ENCODE data around the gene MEX3A. TPM values are rescaled to one million over a fixed set of nuclear protein-coding genes. Genes with fewer than 3 reads are reported as not detected.
"Not testable (repeated sequence)": the region's sequence is repeated elsewhere in the genome, so short reads cannot be mapped to it uniquely, and the experiment has no call there.

MEX3A gene
- total RNA-seq, 1 donor from 2014 or later = 1.2 TPM

GRCh38 chr1:156045076-156045475 is 37.2 kb downstream of the MEX3A start:
- ATAC-seq (no peak), DNase-seq (ENCODE audit: low spot score) (no peak)
- intact Hi-C loops (cut with DNase I) = no loop called here

DNA sequence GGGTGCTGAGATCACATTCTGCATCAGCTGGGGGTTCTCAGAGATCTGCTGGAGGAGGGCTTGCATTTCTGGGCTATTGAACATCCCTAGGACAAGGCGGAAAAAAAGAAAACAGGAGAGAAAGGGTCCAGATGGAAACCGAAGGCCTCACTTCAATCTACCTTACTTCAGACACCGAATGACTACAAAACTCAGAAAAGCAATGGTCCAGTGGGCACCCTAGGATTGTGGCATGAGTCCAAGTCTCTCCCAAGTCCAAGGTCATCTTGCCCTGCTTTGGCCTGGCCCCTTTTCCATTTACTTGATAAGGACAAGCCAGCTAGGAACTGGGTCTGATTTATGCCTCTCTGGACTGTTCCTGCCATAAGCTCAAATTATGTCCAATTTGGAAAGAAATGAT is 39.4 kb downstream of the MEX3A start:
- intact Hi-C loops (cut with DNase I) = no loop called here
- no peak for ATAC-seq
- no peak for DNase-seq (ENCODE audit: low spot score)

DNA sequence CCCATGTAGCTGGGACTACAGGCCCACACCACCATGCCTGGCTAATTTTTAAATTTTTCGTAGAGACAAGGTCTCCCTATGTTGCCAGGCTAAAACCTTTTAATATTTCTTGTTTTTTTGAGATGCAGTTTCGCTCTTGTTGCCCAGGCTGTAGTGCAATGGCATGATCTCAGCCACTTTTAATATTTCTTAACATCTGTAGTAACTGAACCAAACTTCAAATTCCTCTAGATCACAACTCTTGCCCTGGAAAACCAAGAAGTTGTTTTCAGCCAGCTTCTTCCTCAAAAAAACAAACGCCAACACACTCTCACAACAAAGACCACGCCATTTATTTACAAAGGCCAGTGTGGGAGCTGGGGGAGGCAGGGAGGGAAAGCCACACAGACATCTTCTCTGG is 47.3 kb downstream of the MEX3A start:
- DNase-seq (ENCODE audit: low spot score); intact Hi-C loops (cut with DNase I); ATAC-seq: not testable (repeated sequence)

GRCh38 chr1:156033011-156033410 is 49.3 kb downstream of the MEX3A start:
- no peak for DNase-seq (ENCODE audit: low spot score)
- ATAC-seq = no peak
- intact Hi-C loops (cut with DNase I) = no loop called here

DNA sequence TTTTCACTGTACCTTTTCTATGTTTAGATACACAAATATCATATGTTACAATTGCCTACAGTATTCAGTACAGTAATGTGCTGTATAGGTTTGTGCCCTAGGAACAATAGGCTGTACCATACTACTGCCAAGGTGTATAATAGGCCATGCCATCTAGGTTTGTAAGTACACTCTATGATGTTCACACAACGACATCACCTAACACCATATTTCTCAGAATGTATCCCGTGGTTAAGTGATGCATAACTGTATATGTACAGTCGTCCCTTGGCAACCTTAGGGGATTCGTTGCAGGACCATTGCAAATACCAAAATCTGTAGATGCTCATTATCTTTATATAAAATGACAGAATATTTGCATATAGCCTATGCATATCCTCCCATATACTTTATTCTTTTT is 55.7 kb downstream of the MEX3A start:
- intact Hi-C loops (cut with DNase I) = no loop called here
- DNase-seq (ENCODE audit: low spot score) (no peak), ATAC-seq (no peak)

DNA sequence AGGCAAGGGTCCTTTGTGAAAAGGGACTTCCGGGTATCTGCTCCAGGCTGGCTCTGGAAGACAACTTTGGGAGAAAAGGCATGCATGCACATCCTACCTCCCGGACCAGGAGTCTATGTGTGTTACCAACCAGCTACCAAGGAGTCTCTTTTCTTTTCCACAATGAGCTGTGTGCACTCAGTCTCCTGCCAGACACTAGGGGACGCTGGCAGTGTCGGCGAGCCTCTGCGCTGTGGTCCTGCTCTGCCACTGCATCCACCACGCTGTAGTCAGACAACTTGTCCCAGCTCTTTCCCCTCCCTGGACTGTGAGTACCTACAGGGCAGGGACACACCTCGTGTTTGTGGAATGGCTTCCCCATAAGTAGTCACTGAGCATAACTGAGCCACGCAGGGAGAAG is 56.4 kb downstream of the MEX3A start:
- ATAC-seq = peak; percentile 21
- intact Hi-C loops (cut with DNase I) = no loop called here
- no peak for DNase-seq (ENCODE audit: low spot score)

DNA sequence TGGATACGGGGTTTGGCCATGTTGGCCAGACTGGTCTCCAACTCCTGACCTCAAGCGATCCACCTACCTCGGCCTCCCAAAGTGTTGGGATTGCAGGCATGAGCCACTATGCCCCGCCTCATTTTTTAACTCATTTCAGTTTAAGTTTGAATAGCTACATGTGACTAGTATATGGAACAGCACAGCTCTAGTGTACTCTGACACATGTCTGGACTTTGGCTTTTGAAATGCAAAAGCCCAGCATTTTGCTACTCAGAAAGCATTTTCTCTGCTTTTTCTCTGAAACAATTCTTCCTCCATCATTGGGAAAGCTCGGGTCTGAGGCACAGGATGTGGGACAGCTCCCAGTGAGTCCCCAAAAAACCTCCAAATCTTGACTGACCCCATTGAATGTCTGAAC is 57.5 kb downstream of the MEX3A start:
- intact Hi-C loops (cut with DNase I) = no loop called here
- ATAC-seq (no peak), DNase-seq (ENCODE audit: low spot score) (no peak)

Other genes with a start within 250 kb of the MEX3A start
- gene GON4L, start 225.3 kb downstream of the MEX3A start, total RNA-seq = 79.6 TPM
- gene SYT11, start 222.9 kb downstream of the MEX3A start, total RNA-seq = 45.0 TPM
- gene RIT1, start 171.1 kb downstream of the MEX3A start, total RNA-seq = 38.8 TPM
- 65.4 TPM for gene KHDC4, start 148.1 kb downstream of the MEX3A start, total RNA-seq
- not detected for gene RXFP4, start 140.8 kb downstream of the MEX3A start, total RNA-seq
- gene ARHGEF2, start 103.9 kb downstream of the MEX3A start, total RNA-seq = 196 TPM
- gene SSR2, start 61.5 kb downstream of the MEX3A start, total RNA-seq = 126 TPM
- gene UBQLN4, start 28.7 kb downstream of the MEX3A start, total RNA-seq = 37.6 TPM
- 35.8 TPM for gene LAMTOR2, start 27.7 kb downstream of the MEX3A start, total RNA-seq
- gene RAB25, start 21.3 kb downstream of the MEX3A start, total RNA-seq = not detected
- 322 TPM for gene LMNA, start 32.2 kb upstream of the MEX3A start, total RNA-seq
- 8.4 TPM for gene SEMA4A, start 71.1 kb upstream of the MEX3A start, total RNA-seq
- 16.3 TPM for gene SLC25A44, start 111.6 kb upstream of the MEX3A start, total RNA-seq
- gene PMF1, start 130.5 kb upstream of the MEX3A start, total RNA-seq = 37.4 TPM
- gene BGLAP, start 159.7 kb upstream of the MEX3A start, total RNA-seq = 5.1 TPM
- 48.9 TPM for gene PAQR6, start 165.6 kb upstream of the MEX3A start, total RNA-seq
- gene SMG5, start 200.4 kb upstream of the MEX3A start, total RNA-seq = 64.0 TPM
- 3.1 TPM for gene TMEM79, start 201.9 kb upstream of the MEX3A start, total RNA-seq
- gene GLMP, start 213.2 kb upstream of the MEX3A start, total RNA-seq = 39.0 TPM
- not detected for gene VHLL, start 216.8 kb upstream of the MEX3A start, total RNA-seq